Kidney (tissue), 14 donors: ENCODE data around the gene SMOC1. TPM values are rescaled to one million over a fixed set of nuclear protein-coding genes. Genes with fewer than 3 reads are reported as not detected.

Experiments used
- DNase-seq, 5 donors: peaks; one replicate each; pipeline ENCODE4 v3.0.0-alpha.2; 2013 to 2020
- FAIRE-seq: peaks from 2 replicates; lab custom pipeline; 2012; peaks lifted over from hg19 to GRCh38; lab: Jason Lieb, UNC
- H3K27ac ChIP-seq, 2 donors: one replicate each; pipeline ENCODE4 v1.7.0; 2013; ENCODE audit warnings: low read depth in 2 of 2, low read length in 2 of 2, inconsistent platforms in 1 of 2
- H3K27me3 ChIP-seq: one replicate; pipeline ENCODE4 v1.7.1; 2013; ENCODE audit warnings: low read length, inconsistent platforms; ENCODE audit not compliant: control insufficient read depth, insufficient read depth
- H3K36me3 ChIP-seq, 3 donors: one replicate each; pipeline versions ENCODE4 v1.7.0 to v1.7.1; 2013; ENCODE audit warnings: low read length in 3 of 3, control low read depth in 1 of 3, inconsistent platforms in 1 of 3; ENCODE audit not compliant: insufficient read depth in 3 of 3, control insufficient read depth in 2 of 3
- H3K4me1 ChIP-seq, 3 donors: one replicate each; pipeline versions ENCODE4 v1.7.0 to v1.7.1; 2013; ENCODE audit warnings: low read length in 3 of 3, inconsistent platforms in 1 of 3, low read depth in 1 of 3; ENCODE audit not compliant: control insufficient read depth in 2 of 3, insufficient read depth in 2 of 3
- H3K4me3 ChIP-seq, 3 donors: one replicate each; pipeline versions ENCODE4 v1.7.0 to v1.8.1; 2013; ENCODE audit warnings: low read length in 3 of 3, control low read depth in 1 of 3, inconsistent platforms in 1 of 3
- H3K9ac ChIP-seq, 3 donors: one replicate each; pipeline versions ENCODE4 v1.7.0 to v1.7.1; 2013; ENCODE audit warnings: low read length in 3 of 3, control low read depth in 1 of 3, inconsistent platforms in 1 of 3
- H3K9me3 ChIP-seq, 3 donors: one replicate each; pipeline versions ENCODE4 v1.7.0 to v1.7.1; 2013; ENCODE audit warnings: low read length in 3 of 3, control low read depth in 1 of 3, inconsistent platforms in 1 of 3; ENCODE audit not compliant: control insufficient read depth in 2 of 3, insufficient read depth in 1 of 3
- CTCF ChIP-seq: IDR thresholded peaks from 3 replicates; pipeline ENCODE4 v1.5.1; 2012; ENCODE audit warnings: mild to moderate bottlenecking, moderate library complexity, borderline replicate concordance; ENCODE audit not compliant: insufficient read depth; ENCODE audit errors: extremely low read depth
- intact Hi-C: fragments of 100-400 bp; cut with DNase I; formaldehyde crosslinking; loops from one replicate; pipeline ENCODE4 v1.11.1; 2022
- polyA plus RNA-seq: library from polyadenylated mRNA; stranded (reverse); fragments of 350-450 nt; fragmentation: Illumina TruSeq; extraction: RNeasy Lipid Tissue Mini Kit (QIAGEN cat#74804); gene quantifications from one replicate; pipeline ENCODE4 v1.2.3, GENCODE V29; 2014; ENCODE audit warnings: low read depth, low replicate concordance; ENCODE audit not compliant: insufficient read depth
- total RNA-seq: library from RNA; stranded (reverse); fragmentation: NEBNext Ultra II Directional; extraction: Animal tissue kit (Norgen Biotek cat#: 25700); gene quantifications from one replicate; pipeline ENCODE4 v1.2.1, GENCODE V29; 2021
- donor health status: control.
- donor health status: control.
- donor health status: control.
- donor health status: control.
- donor health status: control.
- donor health status: DM: yes; HTN: yes; CAD: no.
- donor health status: Normal renal cell carcinoma (clear cell type).

SMOC1 gene
- total and polyA plus RNA-seq, 2 donors from 2014 or later: 1.2 to 2.8 TPM

GRCh38 chr14:70059545-70059944, 180.3 kb downstream of the SMOC1 start:
- no peak for DNase-seq
- Histone ChIP-seq H3K9me3 (no peaks in the 10 kb centered on the region), H3K4me1 (no peaks in the 10 kb centered on the region), H3K36me3 (no peaks in the 10 kb centered on the region), H3K27me3 (no peaks in the 10 kb centered on the region), H3K27ac (no peak overlapping the region), H3K4me3 (no peak overlapping the region), H3K9ac (no peak overlapping the region)
- no peak for FAIRE-seq
- TF ChIP-seq CTCF: no peak
- intact Hi-C loops: no loop called here

- TF ChIP-seq CTCF: no peak
- no peaks in the 10 kb centered on the region for H3K9me3 ChIP-seq
- no peak for DNase-seq
- intact Hi-C loops: no loop called here
- no peaks in the 10 kb centered on the region for H3K36me3 ChIP-seq
- no peaks in the 10 kb centered on the region for H3K4me1 ChIP-seq
- H3K27ac ChIP-seq: no peak overlapping the region
- no peak overlapping the region for H3K9ac ChIP-seq
- FAIRE-seq: no peak
- no peaks in the 10 kb centered on the region for H3K27me3 ChIP-seq
- H3K4me3 ChIP-seq: no peak overlapping the region
These were observed 181.9 kb downstream of the SMOC1 start for GRCh38 chr14:70061108-70061507.

- intact Hi-C loops: no loop called here
- DNase-seq: no peak
- FAIRE-seq: no peak
These were observed 185.1 kb downstream of the SMOC1 start for GRCh38 chr14:70064136-70064865.

More at GRCh38 chr14:70064136-70064865, 185.1 kb downstream of the SMOC1 start:
- H3K9me3 ChIP-seq: no peaks in the 10 kb centered on the region
- H3K27me3 ChIP-seq: no peaks in the 10 kb centered on the region
- no peaks in the 10 kb centered on the region for H3K36me3 ChIP-seq
- no peaks in the 10 kb centered on the region for H3K4me1 ChIP-seq
- H3K9ac ChIP-seq: no peak overlapping the region
- H3K27ac ChIP-seq: no peak overlapping the region
- no peak for TF ChIP-seq CTCF
- no peak overlapping the region for H3K4me3 ChIP-seq
